Mucosa of descending colon (tissue), 3 donors: ENCODE results near the gene SGMS1. TPM values are rescaled to one million over a fixed set of nuclear protein-coding genes. Genes with fewer than 3 reads are reported as not detected.

Experiments
- ATAC-seq: fragments of 200-7000 bp; cut with Tn5 transposase; one replicate; pipeline ENCODE4 v1.9.1; 2020; ENCODE audit warnings: mild to moderate bottlenecking, moderate library complexity
- DNase-seq, 3 donors: peaks; one replicate each; pipeline ENCODE4 v3.0.0-alpha.2; 2020
- H3K36me3 ChIP-seq: fragments of 200-600 bp; one replicate; pipeline ENCODE4 v1.8.0; 2021; ENCODE audit warnings: low read depth, mild to moderate bottlenecking
- H3K4me1 ChIP-seq: fragments of 200-600 bp; one replicate; pipeline ENCODE4 v1.8.0; 2021; ENCODE audit warnings: low read depth, mild to moderate bottlenecking
- H3K4me3 ChIP-seq: fragments of 200-600 bp; one replicate; pipeline ENCODE4 v1.8.0; 2021; ENCODE audit warnings: mild to moderate bottlenecking
- H3K9me3 ChIP-seq: fragments of 200-600 bp; one replicate; pipeline ENCODE4 v1.8.0; 2021; ENCODE audit warnings: mild to moderate bottlenecking
- CTCF ChIP-seq: fragments of 200-600 bp; IDR thresholded peaks from one replicate; pipeline ENCODE4 v1.8.0; 2022; ENCODE audit warnings: antibody characterized with exemption, mild to moderate bottlenecking
- intact Hi-C, 2 donors: fragments of 100-400 bp; cut with DNase I in 1 of 2; cut with micrococcal nuclease in 1 of 2; formaldehyde crosslinking; loops; one replicate each; pipeline versions ENCODE4 v1.11.0 to v1.11.1; 2022; cut with DNase I, micrococcal nuclease
- total RNA-seq, 3 donors: library from RNA; stranded (reverse); fragmentation: NEBNext Ultra II Directional in 2 of 3; extraction: Animal tissue kit (Norgen Biotek cat#: 25700) in 2 of 3; gene quantifications; one replicate each; pipeline versions ENCODE4 v1.2.1 to v1.2.4, GENCODE V29; 2021 to 2023
- donor health status: DM: no; HTN: no; CAD: no; lungs with moderate emphysema.
- donor health status: DM: no; HTN: no; CAD: no.
- donor health status: DM: no; HTN: yes; CAD: no.

The SGMS1 gene
- total RNA-seq, 3 donors from 2014 or later, result 14.4 to 28.4 (median 20.0) TPM

GRCh38 chr10:50635286-50635685, 11.5 kb upstream of the SGMS1 start:
- Histone ChIP-seq H3K4me1 (no peaks in the 10 kb centered on the region), H3K9me3 (no peaks in the 10 kb centered on the region), H3K36me3 (no peaks in the 10 kb centered on the region), H3K4me3 (no peak overlapping the region)
- no peak for ATAC-seq
- intact Hi-C loops, result no loop called here
- DNase-seq, result no peak
- no peak for TF ChIP-seq CTCF

GRCh38 chr10:50634479-50634878, 10.7 kb upstream of the SGMS1 start:
- intact Hi-C loops, result no loop called here
- ATAC-seq (no peak), DNase-seq (no peak)
- H3K36me3 ChIP-seq, result no peaks in the 10 kb centered on the region
- H3K4me1 ChIP-seq, result no peaks in the 10 kb centered on the region
- no peaks in the 10 kb centered on the region for H3K9me3 ChIP-seq
- TF ChIP-seq CTCF, result no peak
- no peak overlapping the region for H3K4me3 ChIP-seq

- H3K4me1 ChIP-seq, result no peaks in the 10 kb centered on the region
- no peak for TF ChIP-seq CTCF
- no peaks in the 10 kb centered on the region for H3K9me3 ChIP-seq
- H3K4me3 ChIP-seq, result no peak overlapping the region
- no peak for ATAC-seq
- intact Hi-C loops, result no loop called here
- no peaks in the 10 kb centered on the region for H3K36me3 ChIP-seq
- DNase-seq, result no peak
Observed at GRCh38 chr10:50631052-50631451, 7.3 kb upstream of the SGMS1 start.

- H3K4me3 ChIP-seq, result no peak overlapping the region
- no peaks in the 10 kb centered on the region for H3K4me1 ChIP-seq
- DNase-seq, result no peak
- intact Hi-C loops, result loop anchor here in 1 of 2 donors (5.0 kb wide), 1 partner anchor 212 kb away; no protein-coding TSS in a partner anchor
- no peak for TF ChIP-seq CTCF
- no peaks in the 10 kb centered on the region for H3K9me3 ChIP-seq
- no peak for ATAC-seq
- no peaks in the 10 kb centered on the region for H3K36me3 ChIP-seq
Observed at GRCh38 chr10:50629495-50630122, 5.9 kb upstream of the SGMS1 start.

- intact Hi-C loops, result loop anchor here in 1 of 2 donors (5.0 kb wide), 1 partner anchor 211 kb away; no protein-coding TSS in a partner anchor
- TF ChIP-seq CTCF, result no peak
Observed at GRCh38 chr10:50627896-50628295, 4.1 kb upstream of the SGMS1 start.

More at GRCh38 chr10:50627896-50628295, 4.1 kb upstream of the SGMS1 start:
- no peaks in the 10 kb centered on the region for H3K9me3 ChIP-seq
- no peak for ATAC-seq
- H3K4me1 ChIP-seq, result no peaks in the 10 kb centered on the region
- no peak for DNase-seq
- H3K36me3 ChIP-seq, result no peaks in the 10 kb centered on the region
- no peak overlapping the region for H3K4me3 ChIP-seq
